Measurements from ENCODE around the gene FAM241B. TPM values are rescaled to one million over a fixed set of nuclear protein-coding genes. Genes with fewer than 3 reads are reported as not detected.

The FAM241B gene
- total RNA-seq, 1 donor from 2014 or later, result 2.6 TPM

GRCh38 chr10:69632516-69633199 lies 2.6 kb downstream of the FAM241B start:
- H2AFZ ChIP-seq (replicated peaks), result no peak overlapping the region
- no peaks in the 10 kb centered on the region for H3K9me3 ChIP-seq (ENCODE audit: low read depth)
- Mint-ChIP-seq H3K9me3 (no peaks in the 10 kb centered on the region), H3K27me3 (ENCODE audit: insufficient read depth, low read depth) (peaks cover 7% of the 10 kb centered on the region), H3K4me1 (peaks cover 10% of the 10 kb centered on the region), H3K4me3 (peak overlapping the region; percentile 52), H3K27ac (no peak overlapping the region), H3K36me3 (peaks cover 7% of the 10 kb centered on the region)
- H3K79me2 ChIP-seq (ENCODE audit: low read depth), result no peaks in the 10 kb centered on the region
- H3K27ac ChIP-seq, result no peak overlapping the region
- H3K27me3 ChIP-seq, result peaks cover 37% of the 10 kb centered on the region
- no peaks in the 10 kb centered on the region for H3K36me3 ChIP-seq
- TF ChIP-seq EZH2 (IDR thresholded peaks at IDR 0.05) (no peak), CTCF (IDR thresholded peaks at IDR 0.05) (no peak), EZH2phosphoT487 (IDR thresholded peaks at IDR 0.05) (no peak)
- H3K4me2 ChIP-seq, result no peak overlapping the region
- no peaks in the 10 kb centered on the region for H3F3A ChIP-seq (ENCODE audit: low read depth)
- H4K20me1 ChIP-seq (ENCODE audit: low read depth), result no peaks in the 10 kb centered on the region
- H3K4me3 ChIP-seq, result no peak overlapping the region
- no peak for DNase-seq (ENCODE audit: low spot score)
- H3K9ac ChIP-seq, result no peak overlapping the region
- peaks cover 5% of the 10 kb centered on the region for H3K4me1 ChIP-seq

GRCh38 chr10:69633673-69634635 lies 3.9 kb downstream of the FAM241B start:
- TF ChIP-seq EZH2phosphoT487 (IDR thresholded peaks at IDR 0.05) (no peak), CTCF (IDR thresholded peaks at IDR 0.05) (no peak), EZH2 (IDR thresholded peaks at IDR 0.05) (no peak)
- H3K27ac Mint-ChIP-seq, result no peak overlapping the region
- no peak overlapping the region for H3K4me2 ChIP-seq
- peaks cover 5% of the 10 kb centered on the region for H3K27me3 Mint-ChIP-seq (ENCODE audit: insufficient read depth, low read depth)
- no peaks in the 10 kb centered on the region for H3K9me3 Mint-ChIP-seq
- H3K4me1 Mint-ChIP-seq, result peaks cover 16% of the 10 kb centered on the region
- H3K4me3 ChIP-seq, result no peak overlapping the region
- no peak overlapping the region for H3K4me3 Mint-ChIP-seq
- H3K27ac ChIP-seq, result no peak overlapping the region
- H3K36me3 Mint-ChIP-seq, result peaks cover 7% of the 10 kb centered on the region
- no peaks in the 10 kb centered on the region for H3K36me3 ChIP-seq
- H3F3A ChIP-seq (ENCODE audit: low read depth), result no peaks in the 10 kb centered on the region
- H2AFZ ChIP-seq (replicated peaks), result no peak overlapping the region
- H3K9ac ChIP-seq, result no peak overlapping the region
- no peak for DNase-seq (ENCODE audit: low spot score)
- peaks cover 24% of the 10 kb centered on the region for H3K27me3 ChIP-seq
- peaks cover 5% of the 10 kb centered on the region for H3K4me1 ChIP-seq
- H3K9me3 ChIP-seq (ENCODE audit: low read depth), result no peaks in the 10 kb centered on the region
- no peaks in the 10 kb centered on the region for H3K79me2 ChIP-seq (ENCODE audit: low read depth)
- no peaks in the 10 kb centered on the region for H4K20me1 ChIP-seq (ENCODE audit: low read depth)

GRCh38 chr10:69634759-69635425 lies 4.8 kb downstream of the FAM241B start:
- Histone ChIP-seq H3K4me3 (no peak overlapping the region), H3K27me3 (peaks cover 15% of the 10 kb centered on the region), H3F3A (ENCODE audit: low read depth) (no peaks in the 10 kb centered on the region), H4K20me1 (ENCODE audit: low read depth) (no peaks in the 10 kb centered on the region), H3K36me3 (no peaks in the 10 kb centered on the region), H3K79me2 (ENCODE audit: low read depth) (no peaks in the 10 kb centered on the region), H3K27ac (no peak overlapping the region), H3K4me2 (no peak overlapping the region), H3K9ac (no peak overlapping the region), H3K4me1 (peaks cover 5% of the 10 kb centered on the region), H3K9me3 (ENCODE audit: low read depth) (no peaks in the 10 kb centered on the region), H2AFZ (replicated peaks) (no peak overlapping the region)
- no peak overlapping the region for H3K4me3 Mint-ChIP-seq
- peaks cover 10% of the 10 kb centered on the region for H3K27me3 Mint-ChIP-seq (ENCODE audit: insufficient read depth, low read depth)
- DNase-seq (ENCODE audit: low spot score), result no peak
- no peak for TF ChIP-seq EZH2phosphoT487 (IDR thresholded peaks at IDR 0.05)
- TF ChIP-seq CTCF (IDR thresholded peaks at IDR 0.05), result no peak
- no peak for TF ChIP-seq EZH2 (IDR thresholded peaks at IDR 0.05)
- H3K36me3 Mint-ChIP-seq, result peaks cover 7% of the 10 kb centered on the region
- no peaks in the 10 kb centered on the region for H3K9me3 Mint-ChIP-seq
- H3K4me1 Mint-ChIP-seq, result peaks cover 21% of the 10 kb centered on the region
- H3K27ac Mint-ChIP-seq, result no peak overlapping the region
